22Rv1 (cell line): ENCODE measurements around the gene EXOC4.

Experiments used
- ZFX ChIP-seq: fragments of 450-650 bp; IDR thresholded peaks from 2 replicates; pipeline ENCODE4 v1.6.1; 2017; ENCODE audit warnings: antibody characterized with exemption, borderline replicate concordance
- TF ChIP-seq, protein P1 (sequence below): fragments of 450-650 bp; IDR thresholded peaks from 2 replicates; pipeline ENCODE4 v1.5.1; 2017; ENCODE audit warnings: mild to moderate bottlenecking

DNA sequence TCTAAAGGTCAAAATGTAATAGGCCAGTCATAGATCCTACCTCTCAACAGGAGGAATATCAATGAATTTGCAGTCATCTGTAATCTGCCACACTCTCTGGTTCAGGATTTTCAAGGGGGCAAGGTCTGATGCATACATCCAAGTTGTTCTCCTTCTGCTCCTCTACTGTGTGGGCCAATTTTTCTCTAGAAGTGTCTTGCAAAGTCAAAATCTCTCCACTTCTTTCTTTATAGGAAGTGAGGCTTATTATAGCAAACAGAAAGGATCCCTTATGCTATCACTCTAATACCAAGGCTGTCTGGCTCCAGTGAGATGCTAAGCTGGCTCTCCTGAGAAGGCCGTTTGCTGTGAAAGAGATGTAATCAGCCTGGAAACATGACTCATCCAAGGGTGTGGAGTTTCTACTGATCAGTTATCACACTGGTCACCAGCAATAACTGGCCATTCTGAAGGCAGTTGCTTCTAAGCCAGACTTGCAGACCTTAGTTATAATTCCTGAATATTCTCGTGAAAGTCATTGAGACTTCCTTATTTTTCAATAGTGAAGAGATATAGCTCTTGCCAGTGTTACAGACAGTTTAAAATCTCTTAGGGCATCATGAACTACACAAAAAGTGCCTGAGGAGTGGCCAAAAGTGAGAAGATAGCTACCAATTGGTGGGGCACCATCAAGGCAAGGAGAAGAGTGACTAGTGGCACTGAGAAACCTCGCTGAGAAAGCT is 831.0 kb downstream of the EXOC4 start:
- TF ChIP-seq, protein P1, sequence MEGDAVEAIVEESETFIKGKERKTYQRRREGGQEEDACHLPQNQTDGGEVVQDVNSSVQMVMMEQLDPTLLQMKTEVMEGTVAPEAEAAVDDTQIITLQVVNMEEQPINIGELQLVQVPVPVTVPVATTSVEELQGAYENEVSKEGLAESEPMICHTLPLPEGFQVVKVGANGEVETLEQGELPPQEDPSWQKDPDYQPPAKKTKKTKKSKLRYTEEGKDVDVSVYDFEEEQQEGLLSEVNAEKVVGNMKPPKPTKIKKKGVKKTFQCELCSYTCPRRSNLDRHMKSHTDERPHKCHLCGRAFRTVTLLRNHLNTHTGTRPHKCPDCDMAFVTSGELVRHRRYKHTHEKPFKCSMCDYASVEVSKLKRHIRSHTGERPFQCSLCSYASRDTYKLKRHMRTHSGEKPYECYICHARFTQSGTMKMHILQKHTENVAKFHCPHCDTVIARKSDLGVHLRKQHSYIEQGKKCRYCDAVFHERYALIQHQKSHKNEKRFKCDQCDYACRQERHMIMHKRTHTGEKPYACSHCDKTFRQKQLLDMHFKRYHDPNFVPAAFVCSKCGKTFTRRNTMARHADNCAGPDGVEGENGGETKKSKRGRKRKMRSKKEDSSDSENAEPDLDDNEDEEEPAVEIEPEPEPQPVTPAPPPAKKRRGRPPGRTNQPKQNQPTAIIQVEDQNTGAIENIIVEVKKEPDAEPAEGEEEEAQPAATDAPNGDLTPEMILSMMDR, result no peak
- no peak for TF ChIP-seq ZFX
